Measurements from ENCODE around the gene ANP32E.

GRCh38 chr1:150173141-150173585 is 62.7 kb downstream of the ANP32E start:
- no peak for TF ChIP-seq POLR2A (IDR thresholded peaks at IDR 0.05; ENCODE audit: low read depth, low read length)
- TF ChIP-seq POLR2AphosphoS5 (IDR thresholded peaks at IDR 0.05; ENCODE audit: low read depth, low read length) = no peak
- TF ChIP-seq TAF1 (IDR thresholded peaks at IDR 0.05; ENCODE audit: borderline replicate concordance, low read depth, low read length) = no peak

Data from GM12892 (cell line).